Heart right ventricle (tissue), 16 donors: ENCODE results near the gene TCF12. TPM values are rescaled to one million over a fixed set of nuclear protein-coding genes. Genes with fewer than 3 reads are reported as not detected.

ENCODE experiments used
- ATAC-seq, 8 donors: fragments of 200-7000 bp; cut with Tn5 transposase; one replicate each; pipeline ENCODE4 v1.9.1; 2020; ENCODE audit warnings: mild to moderate bottlenecking in 8 of 8, moderate library complexity in 8 of 8, moderate number of reproducible peaks in 1 of 8
- DNase-seq, 2 donors: peaks; one replicate each; pipeline ENCODE4 v3.0.0-alpha.2; 2020
- H3K27ac ChIP-seq, 10 donors: fragments of 200-600 bp; sonication (generic) in 2 of 10; one replicate each; pipeline versions ENCODE4 v1.5.0 to v1.8.0; 2020 to 2022; ENCODE audit warnings: mild to moderate bottlenecking in 3 of 10
- H3K27me3 ChIP-seq, 7 donors: fragments of 200-600 bp; one replicate each; pipeline ENCODE4 v1.8.0; 2021 to 2022; ENCODE audit warnings: mild to moderate bottlenecking in 2 of 7
- H3K36me3 ChIP-seq, 9 donors: fragments of 200-600 bp; sonication (generic) in 1 of 9; one replicate each; pipeline versions ENCODE4 v1.5.0 to v1.8.0; 2020 to 2022; ENCODE audit warnings: mild to moderate bottlenecking in 2 of 9
- H3K4me1 ChIP-seq, 9 donors: fragments of 200-600 bp; sonication (generic) in 1 of 9; one replicate each; pipeline versions ENCODE4 v1.5.0 to v1.8.0; 2020 to 2022; ENCODE audit warnings: mild to moderate bottlenecking in 4 of 9
- H3K4me3 ChIP-seq, 10 donors: fragments of 200-600 bp; sonication (generic) in 2 of 10; one replicate each; pipeline versions ENCODE4 v1.5.0 to v1.8.0; 2020 to 2022; ENCODE audit warnings: mild to moderate bottlenecking in 7 of 10, moderate library complexity in 2 of 10
- H3K9me3 ChIP-seq, 11 donors: fragments of 200-600 bp in 10 of 11; sonication (generic) in 2 of 11; one replicate each; pipeline versions ENCODE4 v1.5.0 to v1.8.0; 2013 to 2022; ENCODE audit warnings: mild to moderate bottlenecking in 2 of 11, control low read depth in 1 of 11, moderate library complexity in 1 of 11
- CTCF ChIP-seq, 9 donors: fragments of 200-600 bp; sonication (generic) in 2 of 9; IDR thresholded peaks; one replicate each; pipeline versions ENCODE4 v1.5.0 to v1.8.0; 2021 to 2022; ENCODE audit warnings: antibody characterized with exemption in 9 of 9, mild to moderate bottlenecking in 5 of 9, moderate library complexity in 1 of 9
- WGBS, 2 donors: extraction: QIAGEN DNeasy Blood & Tissue Kit; methylation state at CpG; one replicate each; pipeline ENCODE4 v1.1.7; 2013; ENCODE audit warnings: inconsistent platforms in 1 of 2; 5-methylcytosine and 5-hydroxymethylcytosine counted together
- intact Hi-C, 10 donors: fragments of 100-400 bp; cut with DNase I; formaldehyde crosslinking; loops; one replicate each; pipeline versions ENCODE4 v1.11.1 to v1.14.2; 2022
- polyA plus RNA-seq, 2 donors: library from polyadenylated mRNA; stranded (reverse); fragments of 200-250 nt; gene quantifications; one replicate each; pipeline ENCODE4 v1.2.3, GENCODE V29; 2013
- total RNA-seq, 10 donors: library from RNA; stranded (reverse); fragmentation: NEBNext Ultra II Directional in 3 of 10; extraction: Animal tissue kit (Norgen Biotek cat#: 25700) in 3 of 10; gene quantifications; one replicate each; pipeline versions ENCODE4 v1.2.1 to v1.2.4, GENCODE V29; 2021 to 2023
- donor health status: Arrhythmogenic right ventricular cardiomyopathy.
- donor health status: ischemic (EF 13 %, LVEDD 7.1; RV severe dilation, severe dysfunction).
- donor health status: healthy with polysubstance abuse.
- donor health status: DM: no; HTN: yes; CAD: no.
- donor health status: DM: no; HTN: no; CAD: no.
- donor health status: ischemic (EF 25% LVEDD 6.9; RV normal size, moderate dysfunction).
- donor health status: ischemic (EF 25% LVEDD 5.7; RV mildly dilated, moderate dysfunction).
- donor health status: healthy.
- donor health status: DM: yes; HTN: yes; CAD: no.
- donor health status: Ischemic cardiomyopathy.
- donor health status: ischemic (EF 35%, LVEDD 5.7; RV mildly dilated, moderate dysfunction).
- donor health status: nonischemic (EF 11% LVEDD 7.7; RV severe dilation, severe dysfunction).
- donor health status: DM: yes; HTN: yes; CAD: no.
- donor health status: PGD.
- donor health status: ischemic (EF 29% LVEDD 5.4; RV normal size, mild dysfunction).
- donor health status: nonischemic (EF 23%, LVEDD 6.1; RV moderate dilation, normal function).

TCF12 gene
- total and polyA plus RNA-seq, 12 donors: 8.7 to 55.7 (median 38.4) TPM

GRCh38 chr15:57061281-57061680, 142.8 kb downstream of the TCF12 start:
- WGBS, 2 donors: 91 to 93% methylated on average over 2 of the region's 2 CpGs
- DNase-seq (no peak), ATAC-seq (no peak)
- H3K4me1 ChIP-seq: peaks cover 6 to 60% (median 33%) of the 10 kb centered on the region in 9 donors
- no peaks in the 10 kb centered on the region for H3K36me3 ChIP-seq
- no peaks in the 10 kb centered on the region for H3K9me3 ChIP-seq
- H3K4me3 ChIP-seq: no peak overlapping the region
- TF ChIP-seq CTCF (IDR thresholded peaks at IDR 0.05): no peak
- no peaks in the 10 kb centered on the region for H3K27me3 ChIP-seq
- intact Hi-C loops: no loop called here
- no peak overlapping the region for H3K27ac ChIP-seq

- no peak overlapping the region for H3K4me3 ChIP-seq
- H3K27me3 ChIP-seq: no peaks in the 10 kb centered on the region
- no peak for DNase-seq
- peaks cover 4 to 55% (median 30%) of the 10 kb centered on the region in 9 donors for H3K4me1 ChIP-seq
- intact Hi-C loops: no loop called here
- 95 to 99% methylated on average over 2 of the region's 2 CpGs for WGBS, 2 donors
- H3K27ac ChIP-seq: no peak overlapping the region
- H3K9me3 ChIP-seq: no peaks in the 10 kb centered on the region
- no peak for TF ChIP-seq CTCF (IDR thresholded peaks at IDR 0.05)
- no peaks in the 10 kb centered on the region for H3K36me3 ChIP-seq
- no peak for ATAC-seq
Measured at GRCh38 chr15:57061696-57062095, 143.3 kb downstream of the TCF12 start.

- ATAC-seq: no peak
- Histone ChIP-seq H3K4me3 (no peak overlapping the region), H3K27ac (no peak overlapping the region), H3K4me1 (peaks cover 0 to 33% (median 9%) of the 10 kb centered on the region in 9 donors), H3K9me3 (no peaks in the 10 kb centered on the region), H3K36me3 (no peaks in the 10 kb centered on the region), H3K27me3 (no peaks in the 10 kb centered on the region)
- intact Hi-C loops: no loop called here
- no peak for DNase-seq
- no peak for TF ChIP-seq CTCF (IDR thresholded peaks at IDR 0.05)
Measured at GRCh38 chr15:57064033-57064432, 145.6 kb downstream of the TCF12 start.

GRCh38 chr15:57069423-57069822, 151.0 kb downstream of the TCF12 start:
- TF ChIP-seq CTCF (IDR thresholded peaks at IDR 0.05): no peak
- no peak for DNase-seq
- H3K27me3 ChIP-seq: no peaks in the 10 kb centered on the region
- no peaks in the 10 kb centered on the region for H3K9me3 ChIP-seq
- no peaks in the 10 kb centered on the region for H3K36me3 ChIP-seq
- peaks cover 0 to 41% (median 20%) of the 10 kb centered on the region in 9 donors for H3K4me1 ChIP-seq
- 56 to 63% methylated on average over 2 of the region's 2 CpGs for WGBS, 2 donors
- no peak overlapping the region for H3K27ac ChIP-seq
- no peak for ATAC-seq
- no peak overlapping the region for H3K4me3 ChIP-seq
- intact Hi-C loops: no loop called here
